K562 (cell line): Measurements from ENCODE around the gene TRIM4. TPM values are rescaled to one million over a fixed set of nuclear protein-coding genes. Genes with fewer than 3 reads are reported as not detected.

ENCODE experiments used
- ASH1L ChIP-seq: fragments of 450-650 bp; IDR thresholded peaks from 2 replicates; pipeline ENCODE4 v1.6.1; 2018; ENCODE audit warnings: borderline replicate concordance, mild to moderate bottlenecking, low read depth; ENCODE audit not compliant: partially characterized antibody
- DPF2 ChIP-seq: fragments of 450-650 bp; IDR thresholded peaks from 2 replicates; pipeline ENCODE4 v1.6.1; 2016
- NR0B1 ChIP-seq: fragments of 450-650 bp; IDR thresholded peaks from one replicate; pipeline ENCODE4 v1.6.1; 2018; ENCODE audit warnings: mild to moderate bottlenecking, moderate library complexity; ENCODE audit not compliant: partially characterized antibody
- PML ChIP-seq: IDR thresholded peaks from 2 replicates; pipeline ENCODE4 v1.6.1; 2012; ENCODE audit warnings: low read length, inconsistent platforms
- REST ChIP-seq, 2 experiments: fragments of 450-650 bp; formaldehyde crosslinking in 1 of 2; IDR thresholded peaks; 2 replicates each; pipeline versions ENCODE4 v1.4.0 to v1.6.1; 2014 to 2020; ENCODE audit warnings: mild to moderate bottlenecking in 2 of 2, borderline replicate concordance in 1 of 2, low read depth in 1 of 2
- SRSF3 ChIP-seq: fragments of 200-400 bp; formaldehyde crosslinking; IDR thresholded peaks from 2 replicates; pipeline ENCODE4 v1.6.1; 2016; ENCODE audit warnings: mild to moderate bottlenecking, low read length, moderate library complexity; ENCODE audit not compliant: insufficient read depth
- TAF15 ChIP-seq: fragments of 200-400 bp; formaldehyde crosslinking; IDR thresholded peaks from 2 replicates; pipeline ENCODE4 v1.6.1; 2017; ENCODE audit warnings: mild to moderate bottlenecking, low read depth, low read length, moderate library complexity
- ZBTB12 ChIP-seq: fragments of 250-450 bp; sonication (Bioruptor Pico); IDR thresholded peaks from 2 replicates; pipeline ENCODE4 v1.4.0; 2020
- ZBTB26 ChIP-seq: fragments of 450-650 bp; formaldehyde crosslinking; IDR thresholded peaks from 2 replicates; pipeline ENCODE4 v1.4.0; 2022; ENCODE audit warnings: missing genetic modification characterization
- ZFP91 ChIP-seq: sonication (generic); formaldehyde crosslinking; IDR thresholded peaks from 2 replicates; pipeline ENCODE4 v1.8.0; 2022; ENCODE audit warnings: mild to moderate bottlenecking, missing genetic modification reagents
- ZNF184 ChIP-seq: sonication (generic); formaldehyde crosslinking; IDR thresholded peaks from 2 replicates; pipeline ENCODE4 v1.5.0; 2020; ENCODE audit warnings: missing genetic modification reagents
- ZNF24 ChIP-seq: fragments of 450-650 bp; IDR thresholded peaks from 2 replicates; pipeline ENCODE4 v1.6.1; 2016
- ZNF507 ChIP-seq: conservative IDR thresholded peaks from 2 replicates; pipeline ENCODE4 v1.6.1; 2017; ENCODE audit warnings: missing genetic modification characterization, missing compliant biosample characterization
- ZZZ3 ChIP-seq: fragments of 450-650 bp; IDR thresholded peaks from 2 replicates; pipeline ENCODE4 v1.6.1; 2016; ENCODE audit warnings: antibody characterized with exemption, mild to moderate bottlenecking, moderate library complexity
- polyA plus RNA-seq, 8 experiments: library from polyadenylated mRNA; depleted of rRNA in 4 of 8; stranded (reverse) in 5 of 8; unstranded in 3 of 8; fragments of >200 nt; fragmentation: Nextera tagmentation in 2 of 8; fragmentation: Illumina TruSeq in 1 of 8; extraction: Ambion mirVana in 2 of 8; extraction: Trizol in 1 of 8; gene quantifications; 2 replicates each; pipeline versions ENCODE4 v1.2.1 to v1.2.3, GENCODE V29; 2011 to 2014; ENCODE audit warnings: inconsistent platforms in 1 of 8, missing spikeins in 1 of 8
- total RNA-seq, 7 experiments: library from RNA; depleted of rRNA in 6 of 7; stranded (reverse); fragments of >200 nt in 6 of 7; fragmentation: Illumina TruSeq in 2 of 7; extraction: Trizol in 2 of 7; gene quantifications; 2 replicates each; pipeline versions ENCODE4 v1.2.1 to v1.2.3, GENCODE V29; 2011 to 2021; ENCODE audit warnings: low replicate concordance in 1 of 7

TRIM4 gene
- total and polyA plus RNA-seq, 9 of the 15 experiments (the other 6 are each of a cell fraction or from before 2014, with no cell fraction given), result 6.2 to 28.3 (median 22.4) TPM

GRCh38 chr7:99928994-99929729, 9.8 kb upstream of the TRIM4 start, which contains the start of gene GJC3 (continued):
- peak; percentile 55; the same call in 1 of the 2 replicates for TF ChIP-seq REST (IDR thresholded peaks at IDR 0.05; ENCODE audit: borderline replicate concordance)
- TF ChIP-seq REST (CRISPR knock-in tag; IDR thresholded peaks at IDR 0.05; ENCODE audit: low read depth), result no peak
- no peak for TF ChIP-seq ZFP91
- TF ChIP-seq ZZZ3, result no peak
- no peak for TF ChIP-seq NR0B1
- TF ChIP-seq TAF15, result no peak
- TF ChIP-seq SRSF3, result no peak
- no peak for TF ChIP-seq ZBTB26 (CRISPR knock-in tag)
- no peak for TF ChIP-seq ZBTB12 (CRISPR knock-in tag)
- TF ChIP-seq ZNF184 (CRISPR knock-in tag), result no peak
- TF ChIP-seq ZNF24, result no peak
- TF ChIP-seq ASH1L, result no peak
- TF ChIP-seq ZNF507, result no peak
- no peak for TF ChIP-seq PML
- TF ChIP-seq DPF2, result no peak
